WTC11 (cell line): ENCODE results near the gene RSRC1.
"Not testable (repeated sequence)": the region's sequence is repeated elsewhere in the genome, so short reads cannot be mapped to it uniquely, and the experiment has no call there.

Source experiments
- CREB1 ChIP-seq: sonication (generic); formaldehyde crosslinking; IDR thresholded peaks from 2 replicates; pipeline ENCODE4 v1.8.0; 2023; ENCODE audit warnings: mild to moderate bottlenecking, missing genetic modification reagents
- ESRRA ChIP-seq: sonication (generic); formaldehyde crosslinking; IDR thresholded peaks from 2 replicates; pipeline ENCODE4 v1.8.1; 2022; ENCODE audit warnings: mild to moderate bottlenecking, missing genetic modification reagents, borderline replicate concordance
- NFYB ChIP-seq: sonication (generic); formaldehyde crosslinking; conservative IDR thresholded peaks from 2 replicates; pipeline ENCODE4 v1.8.0; 2022; ENCODE audit warnings: low read depth, missing genetic modification reagents
- RORB ChIP-seq: fragments of 250-450 bp; sonication (Bioruptor Pico); IDR thresholded peaks from 2 replicates; pipeline ENCODE4 v1.9.0; 2021; ENCODE audit warnings: mild to moderate bottlenecking
- TCF7 ChIP-seq: sonication (generic); formaldehyde crosslinking; IDR thresholded peaks from 2 replicates; pipeline ENCODE4 v1.8.0; 2022; ENCODE audit warnings: mild to moderate bottlenecking, low read depth, missing genetic modification reagents, moderate library complexity
- TF ChIP-seq, protein P1 (sequence below): fragments of 200-600 bp; IDR thresholded peaks from 2 replicates; pipeline ENCODE4 v1.8.0; 2022; ENCODE audit warnings: antibody characterized with exemption
- TF ChIP-seq, protein P2 (sequence below): sonication (generic); formaldehyde crosslinking; IDR thresholded peaks from 2 replicates; pipeline ENCODE4 v1.8.0; 2023; ENCODE audit warnings: mild to moderate bottlenecking, missing genetic modification reagents

DNA sequence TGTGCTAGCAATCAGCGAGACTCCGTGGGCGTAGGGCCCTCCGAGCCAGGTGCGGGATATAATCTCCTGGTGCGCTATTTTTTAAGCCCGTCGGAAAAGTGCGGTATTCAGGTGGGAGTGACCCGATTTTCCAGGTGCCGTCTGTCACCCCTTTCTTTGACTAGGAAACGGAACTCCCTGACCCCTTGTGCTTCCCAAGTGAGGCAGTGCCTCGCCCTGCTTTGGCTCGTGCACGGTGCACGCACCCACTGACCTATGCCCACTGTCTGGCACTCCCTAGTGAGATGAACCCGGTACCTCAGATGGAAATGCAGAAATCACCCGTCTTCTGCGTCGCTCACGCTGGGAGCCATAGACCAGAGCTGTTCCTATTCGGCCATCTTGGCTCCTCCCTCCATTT, 406.8 kb downstream of the RSRC1 start:
- TF ChIP-seq, protein P1, sequence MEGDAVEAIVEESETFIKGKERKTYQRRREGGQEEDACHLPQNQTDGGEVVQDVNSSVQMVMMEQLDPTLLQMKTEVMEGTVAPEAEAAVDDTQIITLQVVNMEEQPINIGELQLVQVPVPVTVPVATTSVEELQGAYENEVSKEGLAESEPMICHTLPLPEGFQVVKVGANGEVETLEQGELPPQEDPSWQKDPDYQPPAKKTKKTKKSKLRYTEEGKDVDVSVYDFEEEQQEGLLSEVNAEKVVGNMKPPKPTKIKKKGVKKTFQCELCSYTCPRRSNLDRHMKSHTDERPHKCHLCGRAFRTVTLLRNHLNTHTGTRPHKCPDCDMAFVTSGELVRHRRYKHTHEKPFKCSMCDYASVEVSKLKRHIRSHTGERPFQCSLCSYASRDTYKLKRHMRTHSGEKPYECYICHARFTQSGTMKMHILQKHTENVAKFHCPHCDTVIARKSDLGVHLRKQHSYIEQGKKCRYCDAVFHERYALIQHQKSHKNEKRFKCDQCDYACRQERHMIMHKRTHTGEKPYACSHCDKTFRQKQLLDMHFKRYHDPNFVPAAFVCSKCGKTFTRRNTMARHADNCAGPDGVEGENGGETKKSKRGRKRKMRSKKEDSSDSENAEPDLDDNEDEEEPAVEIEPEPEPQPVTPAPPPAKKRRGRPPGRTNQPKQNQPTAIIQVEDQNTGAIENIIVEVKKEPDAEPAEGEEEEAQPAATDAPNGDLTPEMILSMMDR, result not testable (repeated sequence)
- TF ChIP-seq ESRRA (CRISPR knock-in tag); RORB (CRISPR knock-in tag); NFYB; CREB1 (CRISPR knock-in tag); TCF7: not testable (repeated sequence)
- TF ChIP-seq, protein P2, sequence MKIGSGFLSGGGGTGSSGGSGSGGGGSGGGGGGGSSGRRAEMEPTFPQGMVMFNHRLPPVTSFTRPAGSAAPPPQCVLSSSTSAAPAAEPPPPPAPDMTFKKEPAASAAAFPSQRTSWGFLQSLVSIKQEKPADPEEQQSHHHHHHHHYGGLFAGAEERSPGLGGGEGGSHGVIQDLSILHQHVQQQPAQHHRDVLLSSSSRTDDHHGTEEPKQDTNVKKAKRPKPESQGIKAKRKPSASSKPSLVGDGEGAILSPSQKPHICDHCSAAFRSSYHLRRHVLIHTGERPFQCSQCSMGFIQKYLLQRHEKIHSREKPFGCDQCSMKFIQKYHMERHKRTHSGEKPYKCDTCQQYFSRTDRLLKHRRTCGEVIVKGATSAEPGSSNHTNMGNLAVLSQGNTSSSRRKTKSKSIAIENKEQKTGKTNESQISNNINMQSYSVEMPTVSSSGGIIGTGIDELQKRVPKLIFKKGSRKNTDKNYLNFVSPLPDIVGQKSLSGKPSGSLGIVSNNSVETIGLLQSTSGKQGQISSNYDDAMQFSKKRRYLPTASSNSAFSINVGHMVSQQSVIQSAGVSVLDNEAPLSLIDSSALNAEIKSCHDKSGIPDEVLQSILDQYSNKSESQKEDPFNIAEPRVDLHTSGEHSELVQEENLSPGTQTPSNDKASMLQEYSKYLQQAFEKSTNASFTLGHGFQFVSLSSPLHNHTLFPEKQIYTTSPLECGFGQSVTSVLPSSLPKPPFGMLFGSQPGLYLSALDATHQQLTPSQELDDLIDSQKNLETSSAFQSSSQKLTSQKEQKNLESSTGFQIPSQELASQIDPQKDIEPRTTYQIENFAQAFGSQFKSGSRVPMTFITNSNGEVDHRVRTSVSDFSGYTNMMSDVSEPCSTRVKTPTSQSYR (CRISPR knock-in tag), result not testable (repeated sequence)
